ENCODE data around the gene OLFM2. TPM values are rescaled to one million over a fixed set of nuclear protein-coding genes. Genes with fewer than 3 reads are reported as not detected.
"Not testable (repeated sequence)": the region's sequence is repeated elsewhere in the genome, so short reads cannot be mapped to it uniquely, and the experiment has no call there.

The OLFM2 gene
- polyA plus RNA-seq, 3 donors = 17.0 to 21.3 (median 18.7) TPM

DNA sequence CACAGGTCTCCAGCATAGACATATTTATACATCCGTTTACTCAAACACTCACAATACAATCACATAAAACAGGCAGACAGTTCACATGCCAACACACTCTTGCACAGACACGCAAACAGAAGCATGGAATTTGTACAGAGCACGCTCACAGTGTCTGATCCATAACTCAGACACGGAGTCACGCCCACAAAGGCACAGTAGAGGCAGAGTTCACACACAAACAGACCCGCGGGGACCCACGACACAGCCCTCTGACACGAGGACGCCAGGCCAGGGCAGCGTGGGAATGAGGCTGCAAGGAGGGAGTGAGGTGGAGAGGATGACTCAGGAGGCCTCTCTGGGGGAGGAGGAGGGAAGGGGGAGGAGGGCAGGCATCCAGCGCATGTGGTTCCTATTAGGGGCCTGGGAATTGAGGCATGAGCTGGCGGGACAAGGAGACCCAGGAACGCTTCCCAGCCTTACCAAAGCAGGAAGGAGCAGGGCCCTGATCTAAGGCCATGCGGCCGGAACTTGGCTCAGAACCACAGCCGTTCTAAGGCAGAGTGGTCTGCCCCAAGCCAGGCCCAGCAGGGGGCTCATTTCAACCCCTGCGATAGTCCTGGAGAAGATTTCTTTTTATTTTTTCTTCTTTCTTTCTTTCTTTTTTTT lies 9.1 kb upstream of the OLFM2 start:
- no peak for DNase-seq (ENCODE audit: low read depth in 3 of 3, low spot score in 2 of 3)

- no peak for DNase-seq (ENCODE audit: low read depth in 3 of 3, low spot score in 2 of 3)
These were observed 7.4 kb upstream of the OLFM2 start for GRCh38 chr19:9943744-9944143.

DNA sequence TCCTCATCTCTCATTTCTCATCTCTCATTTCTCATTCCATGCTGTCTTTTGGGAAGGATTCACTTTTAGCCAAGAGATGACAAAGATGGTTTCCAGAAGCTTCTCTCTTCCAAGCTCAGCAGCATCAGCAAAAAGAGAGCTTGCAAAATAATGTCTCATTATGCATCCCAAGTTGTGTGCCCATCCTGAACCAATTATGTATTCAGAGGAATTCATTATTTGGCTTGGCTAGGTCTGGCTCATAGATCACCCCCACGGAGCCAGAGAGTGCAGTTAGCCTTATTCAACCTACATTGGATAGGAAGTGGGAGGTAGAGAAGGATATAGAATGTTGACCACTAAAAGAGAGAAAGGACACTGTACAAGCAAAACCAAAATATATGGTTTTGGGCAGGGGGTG lies 5.4 kb upstream of the OLFM2 start:
- DNase-seq (ENCODE audit: low read depth in 3 of 3, low spot score in 2 of 3) = no peak

- DNase-seq (ENCODE audit: low read depth in 3 of 3, low spot score in 2 of 3) = no peak
These were observed 4.9 kb upstream of the OLFM2 start for GRCh38 chr19:9941231-9941630.

- no peak for DNase-seq (ENCODE audit: low read depth in 3 of 3, low spot score in 2 of 3)
These were observed 4.5 kb upstream of the OLFM2 start for GRCh38 chr19:9940778-9941177.

GRCh38 chr19:9939301-9939913 lies 3.1 kb upstream of the OLFM2 start:
- no peak for DNase-seq (ENCODE audit: low read depth in 3 of 3, low spot score in 2 of 3)

GRCh38 chr19:9937001-9937411 lies 691 bp upstream of the OLFM2 start:
- no peak for DNase-seq (ENCODE audit: low read depth in 3 of 3, low spot score in 2 of 3)

GRCh38 chr19:9935506-9936325 lies 599 bp downstream of the OLFM2 start:
- no peak for DNase-seq (ENCODE audit: low read depth in 3 of 3, low spot score in 2 of 3)

- DNase-seq (ENCODE audit: low read depth in 3 of 3, low spot score in 2 of 3) = no peak
These were observed 2.0 kb downstream of the OLFM2 start for GRCh38 chr19:9934132-9934950.

DNA sequence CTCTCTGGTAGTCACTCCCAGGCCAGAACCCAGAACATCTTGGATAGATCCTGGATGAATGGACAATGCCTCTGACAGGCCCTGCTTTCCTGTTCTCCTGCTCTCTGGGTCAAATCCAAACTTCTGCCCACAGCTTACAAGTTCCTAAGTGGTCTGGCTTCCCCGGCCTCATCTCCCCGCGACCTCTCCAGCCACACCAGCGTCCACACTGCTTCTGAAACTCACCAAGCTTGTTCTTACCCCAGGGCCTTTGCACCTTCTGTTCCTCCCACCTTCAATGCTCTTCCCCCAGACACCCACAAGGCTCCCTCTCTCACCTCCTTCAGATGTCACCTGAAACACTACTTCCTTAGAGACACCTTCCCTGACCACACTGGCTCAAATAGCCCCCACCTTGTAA lies 3.5 kb downstream of the OLFM2 start:
- no peak for DNase-seq (ENCODE audit: low read depth in 3 of 3, low spot score in 2 of 3)

DNA sequence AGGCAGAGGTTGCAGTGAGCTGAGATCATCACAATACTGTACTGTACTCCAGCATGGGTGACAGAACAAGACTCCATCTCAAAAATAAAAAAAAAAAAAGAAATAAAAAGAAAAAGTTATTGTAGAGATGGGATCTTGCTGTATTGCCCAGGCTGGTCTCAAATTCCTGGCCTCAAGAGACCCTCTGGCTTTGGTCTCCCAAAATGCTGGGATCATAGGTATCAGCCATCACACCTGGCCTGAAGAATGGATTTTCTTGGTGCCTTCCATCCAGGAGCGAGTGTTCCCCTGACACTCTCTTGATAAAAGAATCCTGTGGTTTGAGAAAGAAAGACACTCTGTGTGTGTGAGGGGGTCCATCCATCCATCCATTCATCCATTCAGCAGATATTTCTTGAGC lies 4.7 kb downstream of the OLFM2 start:
- DNase-seq (ENCODE audit: low read depth in 3 of 3, low spot score in 2 of 3) = no peak

DNA sequence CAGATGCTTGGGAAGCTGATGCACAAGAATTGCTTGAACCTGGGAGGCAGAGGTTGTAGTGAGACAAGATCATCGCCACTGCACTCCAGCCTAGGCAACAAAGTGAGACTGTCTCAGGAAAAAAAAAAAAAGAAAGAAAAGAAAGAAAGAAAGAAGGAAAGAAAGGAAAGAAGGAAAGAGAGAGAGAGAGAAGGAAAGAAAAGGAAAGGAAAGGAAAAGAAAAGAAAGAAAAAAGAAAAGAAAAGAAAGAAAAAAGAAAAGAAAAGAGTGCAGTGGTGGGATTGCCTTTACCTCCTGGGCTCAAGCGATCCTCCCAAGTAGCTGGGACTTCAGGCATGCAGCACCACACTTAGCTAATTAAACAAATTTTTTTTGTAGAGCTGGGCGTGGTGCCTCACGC lies 12.9 kb downstream of the OLFM2 start:
- DNase-seq (ENCODE audit: low read depth in 3 of 3, low spot score in 2 of 3) = no peak

GRCh38 chr19:9922782-9923379 lies 13.4 kb downstream of the OLFM2 start:
- not testable (repeated sequence) for DNase-seq (ENCODE audit: low read depth in 3 of 3, low spot score in 2 of 3)

DNA sequence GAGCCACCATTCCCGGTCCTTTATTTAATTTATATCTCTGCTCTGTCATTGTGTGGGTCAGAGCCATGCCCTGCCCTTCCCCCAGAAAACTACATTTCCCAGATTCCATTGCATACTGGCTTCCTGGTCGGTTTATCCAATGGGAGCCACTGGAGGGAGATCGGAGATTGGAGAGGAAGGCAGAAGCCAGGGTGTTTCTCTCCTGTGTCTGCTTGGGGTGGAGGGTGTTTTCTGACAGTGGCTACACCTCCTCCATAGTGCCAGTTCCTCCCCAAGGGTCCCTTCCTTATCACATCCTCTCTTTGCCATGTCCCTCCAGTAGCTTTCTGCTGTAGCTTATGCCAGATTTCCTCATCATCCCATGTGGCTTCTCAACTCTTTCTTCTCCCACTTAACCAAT lies 19.0 kb downstream of the OLFM2 start:
- no peak for DNase-seq (ENCODE audit: low read depth in 3 of 3, low spot score in 2 of 3)

- no peak for DNase-seq (ENCODE audit: low read depth in 3 of 3, low spot score in 2 of 3)
These were observed 19.6 kb downstream of the OLFM2 start for GRCh38 chr19:9916719-9917118.

DNA sequence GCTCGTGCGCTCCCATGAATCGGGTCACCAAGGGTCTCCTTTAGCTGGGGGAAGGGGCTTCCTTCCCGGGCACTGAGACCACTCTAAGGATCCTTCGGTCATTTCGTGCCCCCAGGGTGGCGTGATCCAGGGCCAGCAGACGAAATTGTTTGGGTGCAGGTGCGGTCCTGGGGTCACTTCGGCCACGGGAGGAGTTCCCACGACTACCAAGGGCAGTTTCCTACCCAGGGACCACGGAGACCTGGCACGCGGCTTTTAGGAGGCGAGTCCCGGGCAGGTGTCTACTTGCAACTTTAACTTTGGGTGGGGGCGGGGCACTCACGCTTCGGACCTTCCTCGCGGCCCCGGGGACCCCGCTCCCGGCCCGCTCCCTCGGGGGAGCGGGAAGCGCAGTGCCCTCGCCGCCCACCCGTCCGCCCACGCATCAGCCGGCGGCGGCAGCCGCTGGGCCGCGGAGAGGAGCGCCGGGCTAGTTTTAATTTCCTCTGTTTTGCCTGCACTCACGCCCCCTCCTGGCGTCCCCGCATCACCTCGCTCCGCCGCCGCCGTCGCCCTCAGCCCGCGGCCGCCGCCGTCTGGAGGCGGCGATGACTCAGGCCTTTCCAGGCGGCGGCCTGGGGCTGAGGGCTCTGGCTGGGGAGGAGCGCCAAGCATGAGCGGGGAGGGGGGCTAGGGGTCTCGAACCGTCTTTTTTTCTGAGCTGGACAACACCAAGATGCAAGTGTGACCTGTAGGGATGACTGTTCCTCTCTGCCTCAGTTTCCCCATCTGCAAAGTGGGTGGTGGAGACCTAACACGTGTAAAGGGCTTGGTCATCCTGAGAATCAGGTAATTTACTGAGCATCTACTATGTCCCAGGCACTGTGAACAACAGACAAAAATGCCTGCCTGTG lies 21.8 kb downstream of the OLFM2 start:
- no peak for DNase-seq (ENCODE audit: low read depth in 3 of 3, low spot score in 2 of 3)

- DNase-seq (ENCODE audit: low read depth in 3 of 3, low spot score in 2 of 3) = no peak
These were observed 22.4 kb downstream of the OLFM2 start for GRCh38 chr19:9914001-9914314.

GRCh38 chr19:9913237-9914000 lies 22.9 kb downstream of the OLFM2 start:
- DNase-seq (ENCODE audit: low read depth in 3 of 3, low spot score in 2 of 3) = no peak
